Lower leg skin (tissue), 4 donors: ENCODE results near the gene CTSZ. TPM values are rescaled to one million over a fixed set of nuclear protein-coding genes. Genes with fewer than 3 reads are reported as not detected.
"Not testable (repeated sequence)": the region's sequence is repeated elsewhere in the genome, so short reads cannot be mapped to it uniquely, and the experiment has no call there.

Experiments
- DNase-seq, 2 donors: peaks; one replicate each; pipeline ENCODE4 v3.0.0-alpha.2; 2019; ENCODE audit warnings: low spot score in 2 of 2
- H3K4me3 ChIP-seq: fragments of 200-600 bp; sonication (generic); 2 replicates; pipeline ENCODE4 v1.5.1; 2017; ENCODE audit warnings: mild to moderate bottlenecking, low read depth; ENCODE audit not compliant: poor library complexity, severe bottlenecking
- CTCF ChIP-seq, 3 donors: fragments of 450-650 bp; IDR thresholded peaks; one replicate each; pipeline ENCODE4 v1.5.1; 2016; ENCODE audit warnings: antibody characterized with exemption in 3 of 3, mild to moderate bottlenecking in 3 of 3, moderate library complexity in 2 of 3
- POLR2A ChIP-seq, 2 donors: fragments of 450-650 bp; IDR thresholded peaks; one replicate each; pipeline ENCODE4 v1.6.1; 2016 to 2017; ENCODE audit warnings: antibody characterized with exemption in 2 of 2, mild to moderate bottlenecking in 1 of 2, moderate library complexity in 1 of 2
- WGBS, 2 donors: methylation state at CpG; one replicate each; pipeline ENCODE4 v1.1.5; 2018; 5-methylcytosine and 5-hydroxymethylcytosine counted together
- intact Hi-C: fragments of 100-400 bp; cut with DNase I; formaldehyde crosslinking; loops from one replicate; pipeline ENCODE4 v1.15.0; 2023; ENCODE audit warnings: low total_unique reads
- total RNA-seq, 4 donors: library from RNA; depleted of rRNA; stranded (reverse); fragments of >200 nt; gene quantifications; one replicate each; pipeline ENCODE4 v1.1.0, GENCODE V29; 2016

Gene CTSZ
- total RNA-seq, 4 donors from 2014 or later = 30.1 to 64.1 (median 40.0) TPM

DNA sequence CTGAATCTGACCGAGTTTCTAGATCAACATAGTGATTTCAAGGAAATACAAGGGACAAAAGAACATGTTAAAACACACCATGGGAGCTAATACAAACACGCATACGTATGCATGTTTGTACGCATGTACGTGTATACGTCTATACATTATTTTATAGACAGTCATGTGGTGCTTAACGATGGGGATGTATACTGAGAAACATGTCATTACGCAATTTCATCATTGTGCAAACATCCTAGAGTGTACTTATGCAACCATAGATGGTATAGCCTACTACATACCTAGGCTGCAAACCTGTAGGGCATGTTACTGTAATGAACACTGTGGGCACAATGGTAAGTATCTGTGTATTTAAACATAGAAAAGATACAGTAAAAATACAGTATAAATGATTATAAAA, 51.0 kb downstream of the CTSZ start:
- no peak overlapping the region for H3K4me3 ChIP-seq
- DNase-seq = no peak
- WGBS, 2 donors = 82 to 88% methylated on average over 8 of the region's 8 CpGs
- intact Hi-C loops = no loop called here
- no peak for TF ChIP-seq POLR2A (IDR thresholded peaks at IDR 0.05)
- TF ChIP-seq CTCF (IDR thresholded peaks at IDR 0.05) = no peak

DNA sequence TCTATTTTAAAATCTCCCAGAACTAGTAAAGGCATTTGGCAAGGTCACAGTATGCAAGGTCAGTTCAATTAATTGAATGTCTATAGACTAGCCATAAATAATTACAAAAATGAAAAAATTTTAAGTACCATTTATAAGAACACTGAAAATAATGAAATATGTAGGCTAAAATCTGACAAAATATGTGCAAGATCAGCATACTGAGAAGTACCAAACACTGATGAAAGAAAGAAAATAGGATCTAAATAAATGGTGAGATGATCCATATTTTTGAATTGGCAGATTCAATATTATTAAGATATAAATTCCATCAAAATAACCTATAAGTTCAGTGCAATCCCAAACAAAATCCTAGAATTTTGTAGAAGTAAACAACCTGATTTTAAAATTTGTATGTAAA, 54.0 kb downstream of the CTSZ start:
- TF ChIP-seq POLR2A (IDR thresholded peaks at IDR 0.05) = no peak
- no peak for TF ChIP-seq CTCF (IDR thresholded peaks at IDR 0.05)
- intact Hi-C loops = no loop called here
- DNase-seq = no peak
- H3K4me3 ChIP-seq = no peak overlapping the region

GRCh38 chr20:58950603-58951002, 56.5 kb downstream of the CTSZ start:
- DNase-seq = no peak
- H3K4me3 ChIP-seq = no peak overlapping the region
- intact Hi-C loops = no loop called here
- 87% methylated on average over 5 of the region's 5 CpGs for WGBS, 2 donors
- TF ChIP-seq POLR2A (IDR thresholded peaks at IDR 0.05) (no peak), CTCF (IDR thresholded peaks at IDR 0.05) (no peak)

DNA sequence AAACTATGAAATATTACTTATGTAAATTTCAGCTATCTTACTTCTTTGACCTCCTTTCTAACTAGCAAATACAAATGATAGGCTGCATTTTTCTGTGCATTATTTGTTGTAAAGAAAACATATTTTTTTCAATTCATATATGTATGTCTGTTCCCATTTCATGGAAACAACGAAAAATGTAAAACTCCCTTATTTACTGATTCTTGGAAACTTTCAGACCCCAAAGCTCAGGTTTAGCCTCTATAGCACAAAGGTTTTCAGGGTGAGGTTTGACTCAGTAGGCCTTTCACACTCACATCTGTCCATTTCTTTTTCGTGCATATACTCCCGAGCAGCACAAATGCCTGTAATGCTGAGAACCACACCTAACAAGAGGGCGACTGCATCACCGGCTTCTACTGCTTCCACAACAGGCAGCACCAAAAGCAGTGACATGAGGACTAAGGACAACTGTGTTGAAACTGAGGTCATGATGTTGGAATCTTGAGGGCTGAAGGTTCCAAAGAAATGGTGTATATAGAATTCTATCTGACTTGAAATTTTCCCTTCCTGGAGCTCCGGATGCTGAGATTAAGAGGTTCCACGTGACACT, 59.2 kb downstream of the CTSZ start:
- DNase-seq, intact Hi-C loops, H3K4me3 ChIP-seq: not testable (repeated sequence)
- WGBS, 2 donors = 81 to 84% methylated on average over 7 of the region's 7 CpGs

- no peak overlapping the region for H3K4me3 ChIP-seq
- DNase-seq = no peak
- TF ChIP-seq POLR2A (IDR thresholded peaks at IDR 0.05) (no peak), CTCF (IDR thresholded peaks at IDR 0.05) (no peak)
- intact Hi-C loops = no loop called here
- WGBS, 2 donors = 88 to 91% methylated on average over 10 of the region's 10 CpGs
Observed at GRCh38 chr20:58945965-58946631, 61.0 kb downstream of the CTSZ start.

Other genes starting within 250 kb of the CTSZ start
- under 1 TPM in 1 of 4 donors, not detected in 3; 0.39 TPM for gene GNAS-AS1, start 156.4 kb downstream of the CTSZ start, total RNA-seq
- gene GNAS, start 154.5 kb downstream of the CTSZ start, total RNA-seq = 100 to 1,000 TPM; 335 to 473 (median 391) TPM
- 10 to 100 TPM; 36.9 to 53.8 (median 44.6) TPM for gene NELFCD, start 26.0 kb downstream of the CTSZ start, total RNA-seq
- gene TUBB1, start 12.2 kb upstream of the CTSZ start, total RNA-seq = under 1 TPM in 1 of 4 donors, not detected in 3; 0.04 TPM
- 10 to 100 TPM in 3 of 4 donors, 1 to 10 TPM in 1; 9.9 to 21.1 (median 15.2) TPM for gene ATP5F1E, start 25.1 kb upstream of the CTSZ start, total RNA-seq
- 10 to 100 TPM; 38.3 to 50.8 (median 49.1) TPM for gene PRELID3B, start 35.5 kb upstream of the CTSZ start, total RNA-seq
- gene ZNF831, start 156.6 kb upstream of the CTSZ start, total RNA-seq = under 1 TPM; 0.20 to 0.30 (median 0.24) TPM